Measurements from ENCODE around the gene NUF2. TPM values are rescaled to one million over a fixed set of nuclear protein-coding genes. Genes with fewer than 3 reads are reported as not detected.

The NUF2 gene
- total and polyA plus RNA-seq, 2 donors (not counting 1 experiment from before 2014, with no cell fraction given) = 4.6 to 6.5 TPM

DNA sequence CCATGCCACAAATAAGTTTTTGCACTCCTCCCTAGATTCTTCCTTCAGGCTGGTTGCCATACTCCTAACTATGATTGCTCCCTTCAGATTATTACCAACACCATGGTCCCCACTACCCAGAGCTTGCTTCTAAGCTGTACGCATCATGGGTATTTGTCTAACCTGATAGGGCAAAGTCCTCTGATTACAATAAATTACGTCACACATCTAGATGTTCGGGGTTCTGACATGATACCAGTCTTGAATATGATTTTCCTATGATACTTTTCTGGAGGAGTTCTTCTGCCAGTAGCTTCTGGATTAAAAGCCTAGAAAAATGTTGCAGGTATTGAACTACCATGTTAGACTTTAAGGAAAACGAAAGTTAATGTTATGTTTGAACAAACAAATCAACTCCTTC lies 67.2 kb downstream of the NUF2 start:
- no peak overlapping the region for H2AFZ ChIP-seq (ENCODE audit: low read length)
- H3K27me3 ChIP-seq (ENCODE audit: control insufficient read depth, insufficient read depth, low read length) = no peaks in the 10 kb centered on the region
- H3K4me2 ChIP-seq (ENCODE audit: extremely low read depth, insufficient read depth, low read length) = no peak overlapping the region
- H3K79me2 ChIP-seq (ENCODE audit: control insufficient read depth, insufficient read depth, low read length) = no peaks in the 10 kb centered on the region
- no peaks in the 10 kb centered on the region for H3K9me3 ChIP-seq (ENCODE audit: control insufficient read depth, insufficient read depth, low read depth, low read length)
- H3K36me3 ChIP-seq (ENCODE audit: control insufficient read depth, insufficient read depth, low read length) = no peaks in the 10 kb centered on the region
- H3K4me3 ChIP-seq (replicated peaks in 1 of 4; ENCODE audit: control extremely low read depth in 1 of 4, insufficient read depth in 1 of 4, low read depth in 3 of 4, low read length in 4 of 4) = no peak overlapping the region
- no peak overlapping the region for H3K9ac ChIP-seq (ENCODE audit: insufficient read depth, low read length)
- no peak for TF ChIP-seq CTCF (conservative IDR thresholded peaks at IDR 0.05 in 1 of 2, IDR thresholded peaks at IDR 0.05 in 1 of 2; ENCODE audit: low read depth in 1 of 2, low read length in 2 of 2)
- TF ChIP-seq EZH2 (IDR thresholded peaks at IDR 0.05; ENCODE audit: low read length, missing control alignments) = no peak
- H4K20me1 ChIP-seq (ENCODE audit: control insufficient read depth, extremely low read depth, insufficient read depth, low read length) = no peaks in the 10 kb centered on the region
- DNase-seq (ENCODE audit: low read depth in 2 of 2) = no peak
- H3K27ac ChIP-seq (ENCODE audit: insufficient read depth, low read length) = no peak overlapping the region
- H3K4me1 ChIP-seq (ENCODE audit: control insufficient read depth, extremely low read depth, insufficient read depth, low read length) = no peaks in the 10 kb centered on the region

DNA sequence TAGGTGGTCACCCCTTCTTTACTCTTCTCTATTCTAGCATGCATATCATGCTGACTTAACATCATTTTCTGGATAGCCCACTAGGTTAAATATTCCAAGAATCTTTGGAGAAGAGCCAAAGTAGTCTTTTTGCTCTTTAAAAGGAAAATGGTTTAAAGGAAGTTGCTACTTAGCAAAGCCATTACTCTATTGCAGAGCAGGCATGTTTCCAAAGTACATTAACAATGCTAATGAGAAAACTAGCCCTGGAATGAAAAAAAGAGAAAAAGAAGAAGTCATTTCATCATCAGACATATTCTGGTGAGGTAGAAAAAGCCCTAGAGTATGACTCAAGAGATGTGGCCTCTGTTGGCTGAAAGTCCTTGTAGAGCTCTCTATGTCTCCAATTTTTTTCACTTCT lies 74.0 kb downstream of the NUF2 start:
- DNase-seq (ENCODE audit: low read depth in 2 of 2) = peak; percentile 8 to 33
- peaks cover 2% of the 10 kb centered on the region for H3K27me3 ChIP-seq (ENCODE audit: control insufficient read depth, insufficient read depth, low read length)
- H3K4me2 ChIP-seq (ENCODE audit: extremely low read depth, insufficient read depth, low read length) = no peak overlapping the region
- no peaks in the 10 kb centered on the region for H3K9me3 ChIP-seq (ENCODE audit: control insufficient read depth, insufficient read depth, low read depth, low read length)
- H3K9ac ChIP-seq (ENCODE audit: insufficient read depth, low read length) = no peak overlapping the region
- TF ChIP-seq EZH2 (IDR thresholded peaks at IDR 0.05; ENCODE audit: low read length, missing control alignments) = no peak
- no peak for TF ChIP-seq CTCF (conservative IDR thresholded peaks at IDR 0.05 in 1 of 2, IDR thresholded peaks at IDR 0.05 in 1 of 2; ENCODE audit: low read depth in 1 of 2, low read length in 2 of 2)
- no peak overlapping the region for H3K27ac ChIP-seq (ENCODE audit: insufficient read depth, low read length)
- H3K4me1 ChIP-seq (ENCODE audit: control insufficient read depth, extremely low read depth, insufficient read depth, low read length) = no peaks in the 10 kb centered on the region
- H4K20me1 ChIP-seq (ENCODE audit: control insufficient read depth, extremely low read depth, insufficient read depth, low read length) = no peaks in the 10 kb centered on the region
- H3K4me3 ChIP-seq (replicated peaks in 1 of 4; ENCODE audit: control extremely low read depth in 1 of 4, insufficient read depth in 1 of 4, low read depth in 3 of 4, low read length in 4 of 4) = no peak overlapping the region
- H2AFZ ChIP-seq (ENCODE audit: low read length) = no peak overlapping the region
- no peaks in the 10 kb centered on the region for H3K79me2 ChIP-seq (ENCODE audit: control insufficient read depth, insufficient read depth, low read length)
- no peaks in the 10 kb centered on the region for H3K36me3 ChIP-seq (ENCODE audit: control insufficient read depth, insufficient read depth, low read length)

DNA sequence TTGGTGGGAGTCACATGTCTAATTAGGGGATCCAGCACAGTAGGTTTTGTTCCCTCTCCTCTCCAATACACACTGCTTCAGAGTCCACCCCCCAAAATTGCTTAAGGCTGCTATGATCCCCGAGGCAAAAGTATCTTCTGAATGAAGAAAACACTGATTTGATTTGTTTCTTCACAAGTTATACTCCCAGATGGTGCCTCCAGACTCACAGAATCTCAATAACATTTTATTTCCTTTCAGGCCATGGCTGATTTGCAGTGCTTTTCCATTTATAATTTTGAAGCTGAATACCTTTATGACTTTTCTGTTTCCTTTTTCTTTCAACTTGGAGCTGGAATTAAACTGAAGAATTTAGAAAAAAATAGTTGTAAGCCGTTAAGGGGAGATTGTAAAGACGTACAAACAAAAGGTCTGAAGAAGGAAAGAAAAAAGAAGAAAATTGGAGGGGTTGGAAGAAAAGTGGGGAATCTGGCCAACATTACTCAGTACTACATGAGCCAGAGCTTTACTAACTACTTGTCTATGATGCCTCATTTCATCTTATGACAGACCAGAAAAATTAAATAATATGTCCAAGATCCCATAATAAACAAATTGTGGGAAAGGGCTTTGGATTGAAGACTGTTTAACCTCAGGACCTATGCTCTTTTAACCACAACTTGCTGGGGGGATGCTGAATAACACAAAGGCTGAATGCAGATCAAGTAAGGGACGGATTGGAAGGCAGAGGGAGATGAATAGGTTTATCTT lies 75.9 kb downstream of the NUF2 start:
- H3K79me2 ChIP-seq (ENCODE audit: control insufficient read depth, insufficient read depth, low read length) = no peaks in the 10 kb centered on the region
- no peaks in the 10 kb centered on the region for H4K20me1 ChIP-seq (ENCODE audit: control insufficient read depth, extremely low read depth, insufficient read depth, low read length)
- TF ChIP-seq CTCF (conservative IDR thresholded peaks at IDR 0.05 in 1 of 2, IDR thresholded peaks at IDR 0.05 in 1 of 2; ENCODE audit: low read depth in 1 of 2, low read length in 2 of 2) (no peak), EZH2 (IDR thresholded peaks at IDR 0.05; ENCODE audit: low read length, missing control alignments) (no peak)
- H3K27me3 ChIP-seq (ENCODE audit: control insufficient read depth, insufficient read depth, low read length) = peaks cover 2% of the 10 kb centered on the region
- H3K36me3 ChIP-seq (ENCODE audit: control insufficient read depth, insufficient read depth, low read length) = no peaks in the 10 kb centered on the region
- no peak overlapping the region for H2AFZ ChIP-seq (ENCODE audit: low read length)
- H3K4me1 ChIP-seq (ENCODE audit: control insufficient read depth, extremely low read depth, insufficient read depth, low read length) = no peaks in the 10 kb centered on the region
- no peak overlapping the region for H3K4me3 ChIP-seq (replicated peaks in 1 of 4; ENCODE audit: control extremely low read depth in 1 of 4, insufficient read depth in 1 of 4, low read depth in 3 of 4, low read length in 4 of 4)
- no peak overlapping the region for H3K9ac ChIP-seq (ENCODE audit: insufficient read depth, low read length)
- H3K27ac ChIP-seq (ENCODE audit: insufficient read depth, low read length) = no peak overlapping the region
- no peaks in the 10 kb centered on the region for H3K9me3 ChIP-seq (ENCODE audit: control insufficient read depth, insufficient read depth, low read depth, low read length)
- DNase-seq (ENCODE audit: low read depth in 2 of 2) = no peak
- no peak overlapping the region for H3K4me2 ChIP-seq (ENCODE audit: extremely low read depth, insufficient read depth, low read length)

Data from fibroblast of lung (primary cell).